ENCODE results near the gene PODNL1. TPM values are rescaled to one million over a fixed set of nuclear protein-coding genes. Genes with fewer than 3 reads are reported as not detected.

Gene PODNL1
- polyA plus RNA-seq, 1 donor (not counting 4 experiments of a cell fraction or from before 2014, with no cell fraction given), result 1.0 TPM

GRCh38 chr19:13931391-13932148 lies 6.6 kb downstream of the PODNL1 start:
- H3K27ac ChIP-seq (ENCODE audit: control insufficient read depth, insufficient read depth, low read length), result no peak overlapping the region
- H3K27me3 ChIP-seq (ENCODE audit: control insufficient read depth, extremely low read depth, insufficient read depth, low read length), result peaks cover 10% of the 10 kb centered on the region
- H2AFZ ChIP-seq (ENCODE audit: control insufficient read depth, low read length), result no peak overlapping the region
- no peaks in the 10 kb centered on the region for H3K79me2 ChIP-seq (ENCODE audit: control insufficient read depth, insufficient read depth, low read length)
- FAIRE-seq, result no peak
- H3K4me1 ChIP-seq (ENCODE audit: control insufficient read depth, extremely low read depth, insufficient read depth, low read length), result peaks cover 3% of the 10 kb centered on the region
- TF ChIP-seq EZH2 (IDR thresholded peaks at IDR 0.05; ENCODE audit: low read length), result no peak
- no peak for TF ChIP-seq CTCF (optimal IDR thresholded peaks at IDR 0.05 in 1 of 3, IDR thresholded peaks at IDR 0.05 in 1 of 3, conservative IDR thresholded peaks at IDR 0.05 in 1 of 3; ENCODE audit: extremely low read depth in 1 of 3, insufficient read depth in 2 of 3, low read length in 3 of 3)
- H3K4me3 ChIP-seq (ENCODE audit: control insufficient read depth in 2 of 3, extremely low read depth in 1 of 3, insufficient read depth in 2 of 3, low read depth in 1 of 3, low read length in 3 of 3), result no peak overlapping the region
- no peaks in the 10 kb centered on the region for H4K20me1 ChIP-seq (ENCODE audit: control insufficient read depth, extremely low read depth, insufficient read depth, low read length)
- dilution Hi-C loops (cut with MboI; ENCODE audit: extremely low pct_ligation_motif_present, low sequenced_read_pairs), result no loop called here
- H3K4me2 ChIP-seq (ENCODE audit: control insufficient read depth, extremely low read depth, insufficient read depth, low read depth, low read length), result no peak overlapping the region
- no peak overlapping the region for H3K9ac ChIP-seq (ENCODE audit: control insufficient read depth, extremely low read depth, insufficient read depth, low read length)
- no peaks in the 10 kb centered on the region for H3K9me1 ChIP-seq (ENCODE audit: control insufficient read depth, extremely low read depth, insufficient read depth, low read length)
- no peaks in the 10 kb centered on the region for H3K9me3 ChIP-seq (ENCODE audit: control insufficient read depth, low read depth, low read length)
- DNase-seq (ENCODE audit: low read depth, low spot score), result no peak
- peaks cover 3 to 13% of the 10 kb centered on the region in 2 experiments for H3K36me3 ChIP-seq (ENCODE audit: control insufficient read depth in 2 of 2, extremely low read depth in 1 of 2, insufficient read depth in 2 of 2, low read length in 2 of 2)

GRCh38 chr19:13930402-13930801 lies 7.8 kb downstream of the PODNL1 start:
- H3K4me3 ChIP-seq (ENCODE audit: control insufficient read depth in 2 of 3, extremely low read depth in 1 of 3, insufficient read depth in 2 of 3, low read depth in 1 of 3, low read length in 3 of 3), result no peak overlapping the region
- no peak overlapping the region for H3K4me2 ChIP-seq (ENCODE audit: control insufficient read depth, extremely low read depth, insufficient read depth, low read depth, low read length)
- H3K27ac ChIP-seq (ENCODE audit: control insufficient read depth, insufficient read depth, low read length), result no peak overlapping the region
- DNase-seq (ENCODE audit: low read depth, low spot score) (no peak), FAIRE-seq (no peak)
- no peak overlapping the region for H2AFZ ChIP-seq (ENCODE audit: control insufficient read depth, low read length)
- peaks cover 5% of the 10 kb centered on the region for H3K27me3 ChIP-seq (ENCODE audit: control insufficient read depth, extremely low read depth, insufficient read depth, low read length)
- peaks cover 3% of the 10 kb centered on the region for H3K4me1 ChIP-seq (ENCODE audit: control insufficient read depth, extremely low read depth, insufficient read depth, low read length)
- H3K36me3 ChIP-seq (ENCODE audit: control insufficient read depth in 2 of 2, extremely low read depth in 1 of 2, insufficient read depth in 2 of 2, low read length in 2 of 2), result peaks cover 7 to 15% of the 10 kb centered on the region in 2 experiments
- no peak overlapping the region for H3K9ac ChIP-seq (ENCODE audit: control insufficient read depth, extremely low read depth, insufficient read depth, low read length)
- H4K20me1 ChIP-seq (ENCODE audit: control insufficient read depth, extremely low read depth, insufficient read depth, low read length), result no peaks in the 10 kb centered on the region
- H3K9me1 ChIP-seq (ENCODE audit: control insufficient read depth, extremely low read depth, insufficient read depth, low read length), result no peaks in the 10 kb centered on the region
- dilution Hi-C loops (cut with MboI; ENCODE audit: extremely low pct_ligation_motif_present, low sequenced_read_pairs), result no loop called here
- no peaks in the 10 kb centered on the region for H3K9me3 ChIP-seq (ENCODE audit: control insufficient read depth, low read depth, low read length)
- no peak for TF ChIP-seq EZH2 (IDR thresholded peaks at IDR 0.05; ENCODE audit: low read length)
- no peak for TF ChIP-seq CTCF (optimal IDR thresholded peaks at IDR 0.05 in 1 of 3, IDR thresholded peaks at IDR 0.05 in 1 of 3, conservative IDR thresholded peaks at IDR 0.05 in 1 of 3; ENCODE audit: extremely low read depth in 1 of 3, insufficient read depth in 2 of 3, low read length in 3 of 3)
- H3K79me2 ChIP-seq (ENCODE audit: control insufficient read depth, insufficient read depth, low read length), result no peaks in the 10 kb centered on the region

Data from keratinocyte (primary cell).